Endometrial microvascular endothelial cells (primary cell): ENCODE results near the gene TRMT44. TPM values are rescaled to one million over a fixed set of nuclear protein-coding genes. Genes with fewer than 3 reads are reported as not detected.
"Not testable (repeated sequence)": the region's sequence is repeated elsewhere in the genome, so short reads cannot be mapped to it uniquely, and the experiment has no call there.

Experiments
- in situ Hi-C: cut with HindIII; loops from 2 replicates; pipeline ENCODE4 v1.10.0; 2017; ENCODE audit warnings: low sequenced_read_pairs, low pct_unique_long_range_greater_than_20kb; ENCODE audit errors: inconsistent ontology term
- total RNA-seq: library from RNA; depleted of rRNA; stranded (reverse); fragments of >200 nt; gene quantifications from one replicate; pipeline ENCODE4 v1.2.3, GENCODE V29; 2015; ENCODE audit errors: inconsistent ontology term

The TRMT44 gene
- total RNA-seq, 1 donor from 2014 or later: 13.9 TPM

DNA sequence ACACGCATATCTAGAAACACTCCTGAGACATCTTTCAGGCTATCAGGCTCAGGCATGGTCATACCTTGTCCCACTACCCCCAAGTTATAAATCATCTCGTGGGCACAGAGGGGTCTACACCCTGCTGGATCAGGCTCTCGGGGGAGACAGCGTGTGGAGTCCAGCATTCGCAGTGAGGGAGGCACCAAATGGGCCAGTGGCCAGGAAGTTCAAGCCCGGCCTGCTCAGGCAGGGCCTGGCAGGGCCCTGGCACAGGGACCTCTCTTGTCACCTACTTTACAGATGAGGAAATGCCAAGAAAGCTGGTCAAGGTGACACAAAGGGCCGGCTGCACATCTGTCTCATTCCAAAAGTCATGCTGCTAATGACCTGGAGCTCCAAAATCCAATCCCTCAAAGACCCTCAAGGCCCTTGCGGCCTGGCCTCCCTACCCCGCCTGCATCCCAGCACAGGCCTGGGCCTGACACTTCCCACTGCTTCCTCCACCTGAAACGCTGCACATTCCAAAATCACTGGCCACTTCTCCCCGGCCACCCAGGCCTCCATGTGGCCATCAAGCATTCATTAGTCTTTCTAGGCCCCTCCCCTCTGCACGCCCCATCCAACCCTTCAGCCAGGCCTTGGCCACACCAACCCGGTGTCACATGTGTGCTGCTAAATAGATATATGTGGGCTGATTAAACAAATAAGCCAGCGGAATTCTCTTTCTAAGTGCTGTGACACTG is 35.6 kb upstream of the TRMT44 start:
- in situ Hi-C loops: no loop called here

DNA sequence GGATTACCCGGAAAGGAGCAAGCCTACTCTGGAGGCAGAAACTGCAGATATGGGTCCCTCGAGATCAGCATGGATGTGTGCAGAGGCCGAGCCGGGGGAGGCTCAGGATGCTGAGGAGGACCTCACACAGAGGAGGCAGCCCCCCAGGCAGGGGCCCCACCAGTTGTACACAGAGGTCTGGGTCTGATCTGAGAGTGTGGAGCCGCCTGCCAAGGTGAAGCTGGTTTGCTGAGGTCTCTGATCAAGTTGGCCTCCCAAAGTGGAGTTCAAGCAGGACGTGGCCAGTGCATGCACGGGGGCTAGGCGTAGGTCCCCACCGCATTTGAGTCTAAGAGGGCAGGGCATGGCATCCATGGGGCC is 35.1 kb upstream of the TRMT44 start:
- in situ Hi-C loops: no loop called here

DNA sequence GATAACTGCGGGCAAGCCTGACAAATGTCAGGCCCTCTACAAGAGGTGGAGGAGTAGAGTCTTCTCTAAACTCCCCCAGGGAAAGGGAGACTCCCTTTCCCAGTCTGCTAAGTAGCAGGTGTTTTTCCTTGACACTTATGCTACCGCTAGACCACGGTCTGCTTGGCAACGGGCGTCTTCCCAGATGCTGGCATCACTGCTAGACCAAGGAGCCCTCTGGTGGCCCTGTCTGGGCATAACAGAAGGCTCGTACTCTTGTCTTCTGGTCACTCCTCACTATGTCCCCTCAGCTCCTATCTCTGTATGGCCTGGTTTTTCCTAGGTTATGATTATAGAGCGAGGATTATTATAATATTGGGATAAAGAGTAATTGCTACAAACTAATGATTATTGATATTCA is 33.7 kb upstream of the TRMT44 start:
- in situ Hi-C loops: not testable (repeated sequence)

DNA sequence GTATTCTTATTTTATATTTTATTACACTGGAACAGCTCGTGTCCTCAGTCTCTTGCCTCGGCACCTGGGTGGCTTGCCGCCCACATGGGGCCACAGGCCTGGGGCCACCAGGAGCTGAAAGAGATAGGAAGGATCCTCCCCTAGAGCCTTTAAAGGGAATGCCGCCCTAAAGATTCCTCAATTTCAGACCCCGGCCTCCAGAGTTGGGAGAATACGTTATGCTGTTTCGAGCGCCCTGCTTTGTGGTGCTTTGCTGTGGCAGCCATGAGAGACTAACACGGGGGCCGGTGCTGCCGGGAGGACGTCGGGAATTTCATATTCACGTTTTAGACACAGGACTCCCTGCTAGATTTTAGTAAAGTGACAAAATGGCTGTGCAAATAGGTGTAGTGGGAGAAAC is 33.3 kb upstream of the TRMT44 start:
- in situ Hi-C loops: no loop called here

DNA sequence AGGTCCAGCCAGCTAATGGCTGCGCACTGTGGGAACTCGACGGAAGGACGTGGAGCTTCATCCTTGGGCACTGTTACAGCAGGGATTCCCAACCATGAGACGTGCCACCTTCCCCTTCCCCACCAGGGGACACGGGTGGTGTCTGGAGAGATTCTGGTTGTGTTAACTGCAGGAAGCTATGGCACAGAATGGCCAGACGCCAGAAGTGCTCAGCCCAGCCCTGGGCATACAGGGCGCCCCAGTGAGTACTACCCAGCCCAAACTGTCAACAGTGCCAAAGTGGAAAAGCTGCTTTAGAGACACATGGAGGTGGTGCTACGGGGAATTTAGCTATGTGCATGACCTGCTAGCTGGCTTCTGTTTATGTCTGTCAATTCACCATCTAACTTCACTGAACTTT is 32.8 kb upstream of the TRMT44 start:
- in situ Hi-C loops: no loop called here

DNA sequence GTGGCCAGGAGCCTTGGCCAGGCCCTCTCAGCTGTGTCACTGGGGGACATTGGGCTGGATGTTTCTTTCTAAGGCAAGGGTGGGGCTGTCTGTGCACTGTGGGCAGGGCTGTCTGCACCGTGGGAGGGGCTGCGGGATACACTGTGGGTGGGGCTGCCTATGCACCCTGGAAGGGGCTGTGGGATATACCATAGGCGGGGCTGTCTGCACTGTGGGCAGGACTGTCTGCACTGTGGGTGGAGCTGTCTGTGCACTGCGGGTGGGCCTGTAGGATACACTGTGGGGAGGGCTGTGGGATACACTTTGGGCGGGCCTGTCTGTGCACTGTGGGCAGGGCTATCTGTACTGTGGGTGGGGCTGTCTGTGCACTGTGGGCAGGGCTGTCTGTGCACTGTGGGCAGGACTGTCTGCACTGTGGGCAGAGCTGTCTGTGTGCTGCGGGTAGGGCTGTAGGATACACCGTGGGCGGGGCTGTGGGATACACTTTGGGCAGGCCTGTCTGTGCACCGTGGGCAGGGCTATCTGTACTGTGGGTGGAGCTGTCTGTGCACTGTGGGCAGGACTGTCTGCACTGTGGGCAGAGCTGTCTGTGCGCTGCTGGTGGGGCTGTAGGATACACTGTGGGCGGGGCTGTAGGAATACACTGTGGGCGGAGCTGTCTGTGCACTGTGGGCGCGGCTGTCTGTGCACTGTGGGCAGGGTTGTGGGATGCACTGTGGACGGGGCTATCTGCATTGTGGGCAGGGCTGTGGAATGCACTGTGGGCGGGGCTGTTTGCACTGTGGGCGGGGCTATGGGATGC is 31.1 kb upstream of the TRMT44 start:
- in situ Hi-C loops: no loop called here

DNA sequence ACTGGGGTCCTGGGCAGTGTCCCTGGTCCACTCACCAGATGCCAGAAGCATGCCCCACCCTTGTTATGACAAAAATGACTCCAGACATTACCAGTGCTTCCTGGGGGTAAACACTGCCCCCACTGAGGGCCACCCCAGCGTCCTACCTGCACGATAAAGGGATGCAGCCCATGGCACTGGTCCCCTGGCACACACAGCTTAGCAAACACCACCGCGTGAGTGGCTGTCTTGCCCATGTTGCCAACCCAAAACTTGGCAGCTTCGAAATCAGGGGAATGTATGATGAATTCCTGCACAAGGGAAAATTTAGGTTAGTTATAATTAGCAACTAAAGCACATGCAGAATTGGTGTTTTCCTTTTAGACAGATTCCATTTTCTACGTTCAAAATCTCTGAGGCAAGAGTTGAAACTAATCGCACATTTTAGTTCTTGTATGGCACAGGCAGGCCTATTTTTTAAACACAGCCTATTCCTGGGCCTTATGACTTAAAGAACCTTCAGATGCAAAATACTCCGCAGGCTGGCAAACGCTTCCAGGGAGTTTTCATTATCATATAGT is 30.4 kb upstream of the TRMT44 start:
- in situ Hi-C loops: no loop called here

DNA sequence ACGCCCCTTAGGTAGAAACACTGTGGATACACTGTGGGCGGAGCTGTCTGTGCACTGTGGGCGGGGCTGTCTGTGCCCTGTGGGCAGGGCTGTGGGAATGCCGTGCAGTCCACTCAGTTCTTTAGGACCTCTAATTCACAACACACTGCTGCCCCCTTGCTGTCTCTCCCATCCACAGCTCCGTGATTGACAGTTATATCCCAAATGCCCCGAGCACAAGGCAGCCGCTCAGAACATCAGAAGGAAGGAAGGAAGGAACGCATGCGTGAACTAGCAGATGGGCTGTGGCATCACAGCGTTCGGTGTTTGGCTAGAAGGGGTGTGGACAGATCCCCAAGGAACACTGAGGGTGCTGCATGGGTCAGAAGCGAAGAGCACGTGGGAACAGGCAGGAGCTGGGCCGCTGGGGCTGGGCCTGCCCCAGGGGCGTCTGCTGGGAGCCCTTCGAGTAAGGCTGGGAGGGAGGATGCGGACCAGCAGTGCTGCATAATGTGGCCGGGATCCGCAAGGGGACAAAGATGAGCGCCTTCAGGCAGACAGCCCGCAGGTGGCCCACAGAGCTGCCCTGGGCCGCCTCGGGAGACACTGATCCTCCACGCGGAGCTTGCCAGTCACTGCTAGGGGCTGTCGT is 29.8 kb upstream of the TRMT44 start:
- in situ Hi-C loops: no loop called here

DNA sequence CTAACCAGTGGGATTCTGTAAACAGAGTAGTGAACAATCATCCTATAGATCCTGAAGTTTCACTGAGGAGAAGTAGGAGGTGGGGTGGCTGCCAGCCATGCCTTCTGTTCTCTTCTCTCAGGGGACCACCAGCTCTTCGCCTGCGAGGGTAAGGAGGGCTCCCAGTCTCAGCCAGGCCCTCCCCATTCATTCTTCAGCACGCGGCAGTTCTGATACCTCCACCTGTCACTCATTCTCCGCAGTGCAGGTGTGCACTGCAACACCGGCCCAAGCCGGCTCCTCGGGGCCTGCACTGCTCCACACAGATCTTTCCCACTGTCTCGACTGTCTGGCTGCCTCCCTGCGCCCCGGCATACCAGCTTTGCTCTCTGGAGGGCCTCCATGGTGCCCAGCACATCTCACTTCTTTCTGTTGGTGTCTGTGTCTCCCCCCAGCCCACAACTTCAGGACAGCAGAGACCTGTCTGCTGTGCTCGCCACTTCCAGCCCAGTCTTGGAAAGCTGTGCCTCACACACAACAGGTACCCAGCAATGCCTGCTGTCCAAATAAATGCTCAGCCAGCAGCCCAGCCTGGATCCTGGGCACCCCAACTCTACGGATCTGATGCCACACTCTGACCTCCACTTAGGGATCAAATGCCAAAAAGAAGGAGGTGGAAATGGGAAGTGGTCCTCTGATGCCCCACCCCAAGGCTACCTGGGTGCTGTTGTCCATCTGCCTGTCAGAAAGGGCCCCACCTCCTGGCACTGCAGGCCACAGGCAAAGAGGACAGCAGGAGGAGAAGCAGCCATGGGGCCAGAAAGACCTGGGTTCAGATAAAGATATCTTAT is 29.0 kb upstream of the TRMT44 start:
- in situ Hi-C loops: no loop called here

DNA sequence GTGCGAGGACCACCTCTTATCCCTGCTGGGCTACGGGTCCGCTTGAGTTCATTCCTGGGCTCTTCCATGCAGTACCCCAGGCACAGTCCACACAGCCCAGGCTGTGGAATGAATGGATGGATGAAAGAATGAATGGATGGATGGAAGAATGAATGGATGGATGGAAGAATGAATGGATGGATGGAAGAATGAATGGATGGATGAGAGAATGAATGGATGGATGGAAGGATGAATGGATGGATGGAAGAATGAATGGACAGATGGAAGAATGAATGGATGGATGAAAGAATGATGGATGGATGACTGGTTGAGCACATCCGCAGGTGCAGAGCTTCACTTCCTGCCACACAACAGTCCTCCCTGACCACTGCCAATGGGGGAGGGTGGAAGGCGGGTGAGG is 28.3 kb upstream of the TRMT44 start:
- in situ Hi-C loops: no loop called here

DNA sequence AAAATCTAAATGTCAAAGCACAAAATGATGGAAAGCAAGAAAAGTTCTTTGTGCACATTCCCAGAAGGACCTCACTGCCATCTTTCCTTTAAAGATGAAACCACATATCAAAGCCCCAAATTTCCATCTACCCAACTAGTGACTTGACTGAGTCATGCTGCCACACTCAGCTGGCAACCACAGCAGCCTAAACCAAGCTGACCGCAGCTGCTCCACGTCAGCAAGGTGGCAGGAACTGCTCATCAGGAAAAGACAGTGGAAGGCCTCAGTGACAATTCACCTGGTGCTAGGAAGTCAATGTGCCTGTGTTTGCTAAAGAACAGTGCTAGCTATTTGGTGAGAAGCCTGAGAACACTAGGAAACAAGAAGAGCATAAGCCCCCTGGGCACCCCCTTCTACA is 26.2 kb upstream of the TRMT44 start:
- in situ Hi-C loops: no loop called here

DNA sequence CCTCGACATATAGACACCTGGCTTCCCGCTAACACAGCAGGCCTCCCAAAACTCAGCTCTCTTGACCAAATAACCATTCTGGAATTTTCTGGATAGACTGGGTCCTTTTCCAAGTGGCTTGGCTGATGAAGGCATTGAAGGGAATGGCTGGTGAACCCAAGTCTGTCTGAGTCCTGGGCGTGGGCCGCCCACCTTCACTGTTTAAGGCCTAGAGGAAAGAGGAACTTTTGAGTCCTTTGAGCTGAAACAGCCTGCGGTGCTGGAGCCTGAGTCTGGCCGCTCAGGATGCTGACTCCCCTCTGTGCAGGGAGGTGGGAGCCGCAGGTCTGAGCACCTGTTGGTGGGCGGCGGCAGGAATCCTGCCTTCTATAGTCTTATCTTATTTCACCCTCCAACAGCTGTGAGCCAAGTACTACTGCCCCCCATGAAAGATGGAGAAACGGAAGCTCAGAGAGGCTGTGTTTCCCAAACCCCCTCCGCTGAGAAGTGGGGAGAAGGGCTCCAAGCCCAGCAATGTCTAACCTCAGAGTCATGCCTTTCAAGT is 23.4 kb upstream of the TRMT44 start:
- in situ Hi-C loops: no loop called here

DNA sequence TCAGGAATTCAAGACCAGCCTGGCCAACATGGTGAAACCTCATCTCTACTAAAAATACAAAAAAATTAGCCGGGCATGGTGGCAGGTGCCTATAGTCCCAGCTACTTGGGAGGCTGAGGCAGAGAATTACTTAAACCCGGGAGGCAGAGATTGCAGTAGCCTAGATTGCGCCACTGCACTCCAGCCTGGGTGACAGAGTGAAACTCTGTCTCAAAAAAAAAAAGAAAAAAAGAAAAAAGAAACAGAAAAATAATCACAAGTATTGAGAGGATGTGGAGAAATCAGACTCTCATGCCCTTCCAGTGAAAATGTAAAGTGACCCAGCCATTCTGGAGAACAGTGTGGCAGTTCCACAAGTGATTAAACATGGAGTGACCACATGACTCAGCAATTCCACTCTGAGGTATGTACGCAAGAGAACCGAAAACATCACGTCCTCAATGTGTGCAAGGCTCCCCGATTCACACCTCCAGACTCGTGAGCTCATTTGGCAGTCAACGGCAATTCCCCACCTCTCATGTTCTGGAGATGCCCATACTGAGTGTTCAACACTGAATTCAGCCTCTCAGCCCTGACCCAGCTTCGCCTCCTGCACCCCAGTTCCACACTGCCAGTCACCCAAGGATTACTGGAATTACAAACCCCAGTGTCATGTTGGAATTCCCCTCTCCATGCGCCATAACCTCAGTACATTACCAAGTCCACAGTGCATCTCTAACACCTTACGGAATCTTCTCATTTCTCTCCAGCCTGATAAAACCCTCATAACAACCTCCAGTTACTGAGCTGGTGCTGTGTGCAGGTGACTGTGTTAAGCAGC is 21.1 kb upstream of the TRMT44 start:
- in situ Hi-C loops: no loop called here

DNA sequence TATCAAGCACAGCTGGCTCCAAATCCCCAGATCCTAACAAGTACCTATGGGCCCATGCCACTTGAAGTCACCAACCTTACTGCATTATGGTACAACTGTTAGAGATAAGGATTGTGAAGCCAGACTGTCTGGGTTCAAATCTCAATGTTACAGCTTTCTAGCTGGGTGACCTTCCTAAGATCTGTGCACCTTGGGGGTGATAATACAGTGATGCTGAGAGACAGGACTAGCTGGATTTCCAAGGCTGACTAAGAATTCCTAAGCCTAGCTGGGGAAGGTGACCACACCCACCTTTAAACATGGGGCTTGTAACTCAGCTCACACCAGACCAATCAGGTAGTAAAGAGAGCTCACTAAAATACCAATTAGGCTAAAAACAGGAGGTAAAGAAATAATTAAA is 20.4 kb upstream of the TRMT44 start:
- in situ Hi-C loops: not testable (repeated sequence)

DNA sequence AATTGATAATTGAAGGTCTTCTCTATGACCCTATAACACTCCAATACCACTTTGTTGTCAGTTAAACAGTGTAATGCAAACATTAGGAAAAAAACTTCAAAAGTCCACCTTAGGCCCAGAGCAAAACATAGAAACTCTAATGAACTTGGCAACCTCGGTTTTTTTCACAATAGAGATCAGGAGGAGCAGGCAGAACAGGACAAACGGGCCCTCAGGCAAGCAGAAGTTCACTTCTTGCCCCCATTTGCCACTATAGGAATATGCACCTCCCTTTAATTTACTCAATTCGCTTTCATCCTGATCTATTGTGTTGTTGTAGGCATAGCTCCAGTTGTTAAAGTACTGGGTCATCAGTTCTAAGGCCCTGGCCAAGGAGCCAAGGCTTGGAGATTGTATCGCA is 18.2 kb upstream of the TRMT44 start:
- in situ Hi-C loops: no loop called here

DNA sequence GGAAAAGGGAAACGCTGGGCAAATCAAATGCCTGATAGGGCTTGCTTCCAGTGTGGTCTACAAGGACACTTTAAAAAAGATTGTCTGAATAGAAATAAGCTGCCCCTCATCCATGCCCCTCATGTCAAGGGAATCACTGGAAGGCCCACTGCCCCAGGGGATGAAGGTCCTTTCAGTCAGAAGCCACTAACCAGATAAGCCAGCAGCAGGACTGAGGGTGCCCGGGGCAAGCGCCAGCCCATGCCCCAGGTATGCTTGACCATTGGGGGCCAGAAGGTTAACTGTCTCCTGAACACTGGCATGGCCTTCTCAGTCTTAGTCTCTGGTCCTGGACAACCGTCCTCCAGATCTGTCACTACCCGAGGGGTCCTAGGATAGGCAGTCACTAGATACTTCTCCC is 17.8 kb upstream of the TRMT44 start:
- in situ Hi-C loops: no loop called here

DNA sequence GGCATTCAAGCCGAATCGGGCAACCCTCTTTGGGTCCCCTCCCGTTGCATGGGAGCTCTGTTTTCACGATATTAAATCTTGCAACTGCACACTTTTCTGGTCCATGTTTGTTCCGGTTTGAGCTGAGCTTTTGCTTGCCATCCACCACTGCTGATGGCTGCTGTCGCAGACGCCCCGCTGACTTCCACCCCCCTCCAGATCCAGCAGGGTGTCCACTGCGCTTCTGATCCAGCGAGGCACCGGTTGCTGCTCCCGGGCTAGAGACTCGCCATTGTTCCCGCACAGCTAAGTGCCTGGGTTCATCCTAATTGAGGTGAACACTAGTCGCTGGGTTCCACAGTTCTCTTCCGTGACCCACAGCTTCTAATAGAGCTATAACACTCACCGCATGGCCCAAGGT is 13.3 kb upstream of the TRMT44 start:
- in situ Hi-C loops: no loop called here

DNA sequence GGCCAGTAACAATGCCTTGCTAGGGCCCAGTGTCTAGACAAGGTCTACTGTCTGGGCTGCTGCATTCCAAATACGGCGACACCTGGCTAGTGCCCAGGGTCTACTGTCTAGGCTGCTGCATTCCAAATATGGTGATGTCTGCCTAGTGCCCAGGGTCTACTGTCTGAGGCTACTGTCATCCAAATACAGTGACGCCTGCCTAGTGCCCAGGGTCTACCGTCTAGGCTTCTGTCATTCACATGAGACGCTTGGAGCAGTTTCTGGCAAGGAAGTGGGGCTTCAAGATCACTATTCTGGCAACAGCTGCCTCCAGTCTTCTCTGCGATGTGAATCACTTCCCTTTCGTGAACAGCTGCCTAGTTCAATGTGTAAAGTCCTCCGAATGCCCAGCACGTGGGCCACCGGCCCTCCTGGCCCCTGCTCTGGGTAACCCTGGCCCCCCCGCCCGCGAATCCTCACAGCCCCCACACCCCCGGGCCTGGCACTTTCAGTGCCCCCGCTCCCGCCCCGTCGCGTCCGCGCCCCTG is 12.8 kb upstream of the TRMT44 start:
- in situ Hi-C loops: no loop called here
